B cell (primary cell): Measurements from ENCODE around the gene KRT27. TPM values are rescaled to one million over a fixed set of nuclear protein-coding genes. Genes with fewer than 3 reads are reported as not detected.

Experiments used
- ATAC-seq: fragments of 200-7000 bp; cut with Tn5 transposase; one replicate; pipeline ENCODE4 v1.10.0; 2021; ENCODE audit warnings: low read depth, mild to moderate bottlenecking, moderate number of reproducible peaks, moderate library complexity
- CTCF ChIA-PET: fragments of 350-600 bp; sonication (Branson Sonifier 250); formaldehyde crosslinking; loops from one replicate; lab custom pipeline; 2021; ENCODE audit warnings: antibody characterized with exemption, inconsistent platforms; lab: Charles Lee
- POLR2A ChIA-PET: fragments of 350-600 bp; sonication (Branson Sonifier 250); formaldehyde crosslinking; loops from one replicate; lab custom pipeline; 2021; ENCODE audit warnings: antibody characterized with exemption; lab: Charles Lee
- DNase-seq: peaks from one replicate; pipeline ENCODE4 v3.0.0; 2013
- H2AFZ ChIP-seq: 2 replicates; pipeline ENCODE4 v1.6.1; 2012; ENCODE audit warnings: mild to moderate bottlenecking, low read depth, low read length; ENCODE audit not compliant: insufficient read depth, poor library complexity, severe bottlenecking
- H3K27ac ChIP-seq, 2 donors: 1 replicate in 1 of 2; 2 replicates in 1 of 2; pipeline ENCODE4 v1.5.1; 2012 to 2013; ENCODE audit warnings: low read length in 2 of 2, mild to moderate bottlenecking in 2 of 2, moderate library complexity in 1 of 2
- H3K27me3 ChIP-seq, 4 experiments: fragments of 200-600 bp in 1 of 4; sonication (generic) in 1 of 4; replicated peaks in 1 of 4; 1 replicate in 2 of 4; 2 replicates in 2 of 4; pipeline versions ENCODE4 v1.6.1 to v1.7.0; 2013 to 2016; ENCODE audit warnings: low read length in 3 of 4, mild to moderate bottlenecking in 2 of 4, mixed read lengths in 1 of 4, moderate library complexity in 1 of 4; ENCODE audit not compliant: insufficient read depth in 4 of 4, control insufficient read depth in 3 of 4; ENCODE audit errors: control extremely low read depth in 1 of 4
- H3K36me3 ChIP-seq, 2 experiments: replicated peaks in 1 of 2; 1 replicate in 1 of 2; 2 replicates in 1 of 2; pipeline versions ENCODE4 v1.6.1 to v1.7.1; 2013; ENCODE audit warnings: low read length in 1 of 2; ENCODE audit not compliant: insufficient read depth in 2 of 2, control insufficient read depth in 1 of 2; ENCODE audit errors: control extremely low read depth in 1 of 2, extremely low read depth in 1 of 2
- H3K4me1 ChIP-seq, 2 donors: fragments of 200-600 bp in 1 of 2; sonication (generic) in 1 of 2; 1 replicate in 1 of 2; 2 replicates in 1 of 2; pipeline versions ENCODE4 v1.5.1 to v1.6.1; 2013 to 2017; ENCODE audit warnings: low read length in 2 of 2; ENCODE audit not compliant: control insufficient read depth in 2 of 2, insufficient read depth in 2 of 2
- H3K4me2 ChIP-seq: replicated peaks from 2 replicates; pipeline ENCODE3; 2012; ENCODE audit warnings: mild to moderate bottlenecking, low read depth, low read length; ENCODE audit not compliant: poor library complexity, severe bottlenecking
- H3K4me3 ChIP-seq, 5 experiments: fragments of 200-600 bp in 1 of 5; sonication (generic) in 1 of 5; 1 replicate in 3 of 5; 2 replicates in 2 of 5; pipeline versions ENCODE4 v1.5.1 to v1.7.0; 2011 to 2016; ENCODE audit warnings: low read length in 4 of 5, mild to moderate bottlenecking in 4 of 5, low read depth in 2 of 5, control low read depth in 1 of 5, moderate library complexity in 1 of 5; ENCODE audit not compliant: insufficient read depth in 1 of 5; ENCODE audit errors: control extremely low read depth in 1 of 5, extremely low read depth in 1 of 5
- H3K79me2 ChIP-seq: fragments of 200-600 bp; sonication (generic); one replicate; pipeline ENCODE4 v1.6.0; 2016; ENCODE audit warnings: low read length; ENCODE audit not compliant: control insufficient read depth, insufficient read depth
- H3K9ac ChIP-seq: fragments of 200-600 bp; sonication (generic); 2 replicates; pipeline ENCODE4 v1.6.1; 2017; ENCODE audit warnings: mild to moderate bottlenecking, low read length, moderate library complexity
- H3K9me3 ChIP-seq, 3 donors: one replicate each; pipeline versions ENCODE4 v1.6.1 to v1.7.1; 2013; ENCODE audit warnings: low read length in 2 of 3; ENCODE audit not compliant: control insufficient read depth in 2 of 3, insufficient read depth in 1 of 3; ENCODE audit errors: control extremely low read depth in 1 of 3
- H4K20me1 ChIP-seq: 2 replicates; pipeline ENCODE4 v1.6.0; 2012; ENCODE audit warnings: mild to moderate bottlenecking, low read length; ENCODE audit not compliant: insufficient read depth, control insufficient read depth, poor library complexity, severe bottlenecking
- H3K27ac Mint-ChIP-seq: one replicate; pipeline ENCODE4 v1.8.0; 2021; ENCODE audit warnings: mixed read lengths
- H3K27me3 Mint-ChIP-seq: one replicate; pipeline ENCODE4 v1.8.0; 2021; ENCODE audit warnings: mixed read lengths
- H3K4me1 Mint-ChIP-seq: one replicate; pipeline ENCODE4 v1.8.0; 2021; ENCODE audit warnings: mixed read lengths
- H3K4me3 Mint-ChIP-seq: one replicate; pipeline ENCODE4 v1.8.0; 2021; ENCODE audit warnings: mixed read lengths
- H3K9me3 Mint-ChIP-seq: one replicate; pipeline ENCODE4 v1.8.0; 2022; ENCODE audit warnings: mixed read lengths; ENCODE audit not compliant: insufficient read depth
- EZH2 ChIP-seq: IDR thresholded peaks from 2 replicates; pipeline ENCODE4 v1.6.1; 2012; ENCODE audit warnings: borderline replicate concordance, low read depth, mild to moderate bottlenecking, moderate library complexity, low read length; ENCODE audit not compliant: insufficient read depth, poor library complexity, severe bottlenecking
- WGBS: methylation state at CpG from one replicate; pipeline ENCODE4 v1.1.5; 2013; ENCODE audit warnings: missing lambda C conversion rate; ENCODE audit not compliant: insufficient coverage; 5-methylcytosine and 5-hydroxymethylcytosine counted together
- intact Hi-C: fragments of 100-400 bp; cut with micrococcal nuclease; formaldehyde crosslinking; loops from one replicate; pipeline ENCODE4 v1.10.0; 2022
- polyA minus RNA-seq: library from RNA; depleted of rRNA, polyadenylated mRNA; stranded (reverse); fragments of >200 nt; gene quantifications from 2 replicates; pipeline ENCODE4 v1.2.3, GENCODE V29; 2012
- polyA plus RNA-seq: library from polyadenylated mRNA; depleted of rRNA; stranded (reverse); fragments of >200 nt; gene quantifications from 2 replicates; pipeline ENCODE4 v1.2.3, GENCODE V29; 2012
- total RNA-seq, 2 donors: library from RNA; stranded (reverse); fragments of 120-200 nt in 1 of 2; gene quantifications; 1 replicate in 1 of 2; 2 replicates in 1 of 2; pipeline versions ENCODE4 v1.2.3 to v1.2.4, GENCODE V29; 2013 to 2022
- TF ChIP-seq, protein P1 (sequence below): fragments of 200-600 bp; IDR thresholded peaks from one replicate; pipeline ENCODE4 v1.8.0; 2022; ENCODE audit warnings: antibody characterized with exemption, mild to moderate bottlenecking

KRT27 gene, protein sequence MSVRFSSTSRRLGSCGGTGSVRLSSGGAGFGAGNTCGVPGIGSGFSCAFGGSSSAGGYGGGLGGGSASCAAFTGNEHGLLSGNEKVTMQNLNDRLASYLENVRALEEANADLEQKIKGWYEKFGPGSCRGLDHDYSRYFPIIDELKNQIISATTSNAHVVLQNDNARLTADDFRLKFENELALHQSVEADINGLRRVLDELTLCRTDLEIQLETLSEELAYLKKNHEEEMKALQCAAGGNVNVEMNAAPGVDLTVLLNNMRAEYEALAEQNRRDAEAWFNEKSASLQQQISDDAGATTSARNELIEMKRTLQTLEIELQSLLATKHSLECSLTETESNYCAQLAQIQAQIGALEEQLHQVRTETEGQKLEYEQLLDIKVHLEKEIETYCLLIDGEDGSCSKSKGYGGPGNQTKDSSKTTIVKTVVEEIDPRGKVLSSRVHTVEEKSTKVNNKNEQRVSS
- total RNA-seq (not detected in 2 replicates), polyA plus RNA-seq (not detected in 2 replicates), polyA minus RNA-seq (not detected in 2 replicates)
- not detected for total RNA-seq (2013)

DNA sequence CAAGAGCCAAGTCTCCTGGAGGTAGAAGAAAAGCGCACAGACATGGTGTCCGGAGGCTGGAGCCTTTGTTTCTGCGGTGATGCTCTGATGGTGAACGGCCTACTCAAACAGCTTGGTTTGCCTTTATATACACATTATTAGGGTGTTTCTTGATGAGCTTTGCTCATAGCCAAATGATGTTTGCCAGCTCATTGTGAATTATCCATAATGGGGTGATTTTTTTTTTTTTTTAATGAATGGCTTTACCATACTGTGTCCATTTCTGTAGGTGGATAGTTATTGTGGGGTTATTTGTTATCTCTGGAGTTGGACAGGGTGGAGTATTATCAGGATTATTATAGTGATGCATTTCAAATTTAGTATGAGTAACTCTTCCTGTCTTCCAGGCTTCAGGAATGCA is at the start of gene KRT27:
Gene KRT27 (minus strand): TSS at position 101 of the 400 bp plus-strand sequence. CDS start 57 bp downstream, at position 44.
- TF ChIP-seq EZH2 = no peak
- TF ChIP-seq, protein P1, sequence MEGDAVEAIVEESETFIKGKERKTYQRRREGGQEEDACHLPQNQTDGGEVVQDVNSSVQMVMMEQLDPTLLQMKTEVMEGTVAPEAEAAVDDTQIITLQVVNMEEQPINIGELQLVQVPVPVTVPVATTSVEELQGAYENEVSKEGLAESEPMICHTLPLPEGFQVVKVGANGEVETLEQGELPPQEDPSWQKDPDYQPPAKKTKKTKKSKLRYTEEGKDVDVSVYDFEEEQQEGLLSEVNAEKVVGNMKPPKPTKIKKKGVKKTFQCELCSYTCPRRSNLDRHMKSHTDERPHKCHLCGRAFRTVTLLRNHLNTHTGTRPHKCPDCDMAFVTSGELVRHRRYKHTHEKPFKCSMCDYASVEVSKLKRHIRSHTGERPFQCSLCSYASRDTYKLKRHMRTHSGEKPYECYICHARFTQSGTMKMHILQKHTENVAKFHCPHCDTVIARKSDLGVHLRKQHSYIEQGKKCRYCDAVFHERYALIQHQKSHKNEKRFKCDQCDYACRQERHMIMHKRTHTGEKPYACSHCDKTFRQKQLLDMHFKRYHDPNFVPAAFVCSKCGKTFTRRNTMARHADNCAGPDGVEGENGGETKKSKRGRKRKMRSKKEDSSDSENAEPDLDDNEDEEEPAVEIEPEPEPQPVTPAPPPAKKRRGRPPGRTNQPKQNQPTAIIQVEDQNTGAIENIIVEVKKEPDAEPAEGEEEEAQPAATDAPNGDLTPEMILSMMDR = no peak
- Histone ChIP-seq H3K9ac (no peak within 1 kb of the TSS), H2AFZ (no peak within 1 kb of the TSS), H3K36me3 (no peaks in the 10 kb centered on the region), H3K4me2 (no peak within 1 kb of the TSS), H3K79me2 (no peaks in the 10 kb centered on the region), H3K9me3 (peaks cover 0 to 5% (median 0%) of the 10 kb centered on the region in 3 donors), H3K4me3 (no peak within 1 kb of the TSS), H4K20me1 (no peaks in the 10 kb centered on the region), H3K27ac (no peak within 1 kb of the TSS), H3K27me3 (peaks cover 0 to 19% (median 18%) of the 10 kb centered on the region in 4 experiments), H3K4me1 (peaks cover 5 to 7% of the 10 kb centered on the region in 2 donors)
- Mint-ChIP-seq H3K27ac (no peak within 1 kb of the TSS), H3K9me3 (no peaks in the 10 kb centered on the region), H3K27me3 (peaks cover 50% of the 10 kb centered on the region), H3K4me3 (no peak within 1 kb of the TSS), H3K4me1 (peaks cover 2% of the 10 kb centered on the region)
- ChIA-PET CTCF (no interaction called here), POLR2A (no interaction called here)
- 100% methylated on average over 2 of the region's 4 CpGs for WGBS
- intact Hi-C loops = no loop called here
- DNase-seq (no peak), ATAC-seq (no peak)
